IMR-90 (cell line): ENCODE data around the gene PPIP5K2.

ENCODE experiments used
- FOS ChIP-seq: fragments of 150-350 bp; IDR thresholded peaks from 2 replicates; pipeline ENCODE4 v1.6.1; 2016; ENCODE audit warnings: low read depth, low read length
- POLR2A ChIP-seq: IDR thresholded peaks from 2 replicates; pipeline ENCODE4 v1.6.1; 2012; ENCODE audit warnings: mild to moderate bottlenecking, low read depth, low read length
- RAD21 ChIP-seq: IDR thresholded peaks from 2 replicates; pipeline ENCODE4 v1.6.1; 2012; ENCODE audit warnings: low read length, improper control_type of control experiment
- RCOR1 ChIP-seq: IDR thresholded peaks from 2 replicates; pipeline ENCODE4 v1.6.1; 2012; ENCODE audit warnings: mild to moderate bottlenecking, low read length, improper control_type of control experiment; ENCODE audit not compliant: insufficient replicate concordance
- RFX5 ChIP-seq: IDR thresholded peaks from 2 replicates; pipeline ENCODE4 v1.8.0; 2012; ENCODE audit warnings: low read depth, mild to moderate bottlenecking, low read length, moderate library complexity
- SMC3 ChIP-seq: fragments of 150-350 bp; IDR thresholded peaks from 2 replicates; pipeline ENCODE4 v1.6.1; 2016; ENCODE audit warnings: low read depth, mild to moderate bottlenecking, antibody characterized with exemption, low read length, moderate library complexity
- TF ChIP-seq, protein P1 (sequence below): conservative IDR thresholded peaks from 2 replicates; pipeline ENCODE4 v1.5.1; 2012; ENCODE audit warnings: mild to moderate bottlenecking, low read depth, low read length, improper control_type of control experiment
- TF ChIP-seq, protein P2 (sequence below): fragments of 150-350 bp; IDR thresholded peaks from 2 replicates; pipeline ENCODE4 v1.6.1; 2017; ENCODE audit warnings: mild to moderate bottlenecking, antibody characterized with exemption, low read length, low read depth

DNA sequence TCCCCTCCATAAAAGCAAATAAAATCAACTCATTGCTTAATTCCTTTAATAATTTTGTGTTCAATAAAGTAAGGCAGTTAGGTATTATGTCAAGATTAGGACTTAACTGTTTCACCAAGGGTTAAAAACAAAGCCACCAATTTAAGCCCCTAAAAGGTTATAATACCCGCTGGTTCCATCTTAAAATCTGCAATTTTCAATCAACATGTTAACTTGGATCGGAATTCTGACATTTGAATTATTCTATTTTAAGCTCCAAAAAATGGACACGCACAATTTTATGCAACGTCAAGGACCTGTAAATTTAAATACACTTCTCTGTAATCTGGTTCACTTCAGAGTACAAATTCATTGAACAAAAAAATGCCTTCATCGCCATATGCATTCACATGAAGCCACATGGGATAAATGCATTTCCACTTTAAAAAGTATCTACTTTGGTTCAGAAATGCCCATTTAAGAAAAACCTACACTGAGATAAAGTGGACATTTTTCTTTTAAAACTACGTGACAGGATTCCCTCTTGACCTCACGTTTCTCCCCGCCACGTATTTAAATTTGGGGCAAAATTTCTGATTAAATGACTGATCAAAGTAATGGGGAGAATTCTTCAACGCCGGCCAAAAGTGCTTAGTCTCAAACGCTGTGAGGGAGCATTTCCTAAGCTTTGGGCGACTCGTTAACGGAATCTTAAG, 884 bp upstream of the PPIP5K2 start:
- TF ChIP-seq FOS (no peak), RAD21 (no peak), POLR2A (no peak), SMC3 (no peak), RCOR1 (no peak), RFX5 (no peak)
- TF ChIP-seq, protein P1, sequence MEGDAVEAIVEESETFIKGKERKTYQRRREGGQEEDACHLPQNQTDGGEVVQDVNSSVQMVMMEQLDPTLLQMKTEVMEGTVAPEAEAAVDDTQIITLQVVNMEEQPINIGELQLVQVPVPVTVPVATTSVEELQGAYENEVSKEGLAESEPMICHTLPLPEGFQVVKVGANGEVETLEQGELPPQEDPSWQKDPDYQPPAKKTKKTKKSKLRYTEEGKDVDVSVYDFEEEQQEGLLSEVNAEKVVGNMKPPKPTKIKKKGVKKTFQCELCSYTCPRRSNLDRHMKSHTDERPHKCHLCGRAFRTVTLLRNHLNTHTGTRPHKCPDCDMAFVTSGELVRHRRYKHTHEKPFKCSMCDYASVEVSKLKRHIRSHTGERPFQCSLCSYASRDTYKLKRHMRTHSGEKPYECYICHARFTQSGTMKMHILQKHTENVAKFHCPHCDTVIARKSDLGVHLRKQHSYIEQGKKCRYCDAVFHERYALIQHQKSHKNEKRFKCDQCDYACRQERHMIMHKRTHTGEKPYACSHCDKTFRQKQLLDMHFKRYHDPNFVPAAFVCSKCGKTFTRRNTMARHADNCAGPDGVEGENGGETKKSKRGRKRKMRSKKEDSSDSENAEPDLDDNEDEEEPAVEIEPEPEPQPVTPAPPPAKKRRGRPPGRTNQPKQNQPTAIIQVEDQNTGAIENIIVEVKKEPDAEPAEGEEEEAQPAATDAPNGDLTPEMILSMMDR: no peak
- TF ChIP-seq, protein P2, sequence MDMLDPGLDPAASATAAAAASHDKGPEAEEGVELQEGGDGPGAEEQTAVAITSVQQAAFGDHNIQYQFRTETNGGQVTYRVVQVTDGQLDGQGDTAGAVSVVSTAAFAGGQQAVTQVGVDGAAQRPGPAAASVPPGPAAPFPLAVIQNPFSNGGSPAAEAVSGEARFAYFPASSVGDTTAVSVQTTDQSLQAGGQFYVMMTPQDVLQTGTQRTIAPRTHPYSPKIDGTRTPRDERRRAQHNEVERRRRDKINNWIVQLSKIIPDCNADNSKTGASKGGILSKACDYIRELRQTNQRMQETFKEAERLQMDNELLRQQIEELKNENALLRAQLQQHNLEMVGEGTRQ: no peak
